OCI-LY1 (cell line): ENCODE results near the gene ANKDD1B.

Source experiments
- H2AFZ ChIP-seq: fragments of 200-600 bp; sonication (generic), shearing (Covaris generic); 2 replicates; pipeline ENCODE4 v1.6.0; 2014; ENCODE audit warnings: antibody characterized with exemption, mild to moderate bottlenecking, low read length
- H3F3A ChIP-seq: fragments of 200-600 bp; sonication (generic), shearing (Covaris generic); 2 replicates; pipeline ENCODE4 v1.6.0; 2014; ENCODE audit warnings: mild to moderate bottlenecking, antibody characterized with exemption, low read length, moderate library complexity; ENCODE audit not compliant: insufficient read depth
- H3K27ac ChIP-seq: fragments of 200-600 bp; sonication (generic); 2 replicates; pipeline ENCODE4 v1.5.1; 2014; ENCODE audit warnings: low read length, mixed run types, mild to moderate bottlenecking, low read depth; ENCODE audit not compliant: poor library complexity, severe bottlenecking
- H3K27me3 ChIP-seq: fragments of 200-600 bp; sonication (generic); 2 replicates; pipeline ENCODE4 v1.6.0; 2014; ENCODE audit warnings: antibody characterized with exemption, mild to moderate bottlenecking, low read length, moderate library complexity; ENCODE audit not compliant: insufficient read depth
- H3K36me3 ChIP-seq: fragments of 200-600 bp; sonication (generic); 2 replicates; pipeline ENCODE4 v1.6.1; 2014; ENCODE audit warnings: mild to moderate bottlenecking, antibody characterized with exemption, low read length, moderate library complexity, mixed read lengths; ENCODE audit not compliant: insufficient read depth
- H3K4me1 ChIP-seq: fragments of 200-600 bp; sonication (generic); 2 replicates; pipeline ENCODE4 v1.5.1; 2014; ENCODE audit warnings: mild to moderate bottlenecking, low read length, moderate library complexity; ENCODE audit not compliant: insufficient read depth, severe bottlenecking
- H3K4me2 ChIP-seq: fragments of 200-600 bp; sonication (generic), shearing (Covaris generic); 2 replicates; pipeline ENCODE4 v1.6.1; 2014; ENCODE audit warnings: low read length
- H3K4me3 ChIP-seq: fragments of 200-600 bp; sonication (generic); 2 replicates; pipeline ENCODE4 v1.5.1; 2014; ENCODE audit warnings: low read length, low read depth, mild to moderate bottlenecking, mixed read lengths; ENCODE audit not compliant: poor library complexity, severe bottlenecking
- H3K79me2 ChIP-seq: fragments of 200-600 bp; shearing (Covaris generic); 2 replicates; pipeline ENCODE4 v1.6.1; 2016; ENCODE audit warnings: mixed run types, low read length, mixed read lengths; ENCODE audit not compliant: insufficient read depth
- H3K9ac ChIP-seq: fragments of 200-600 bp; sonication (generic), shearing (Covaris generic); 2 replicates; pipeline ENCODE4 v1.6.1; 2014; ENCODE audit warnings: mild to moderate bottlenecking, low read length, mixed read lengths
- H3K9me2 ChIP-seq: fragments of 200-600 bp; sonication (generic), shearing (Covaris generic); 2 replicates; pipeline ENCODE4 v1.6.1; 2014; ENCODE audit warnings: low read depth, mild to moderate bottlenecking, low read length, mixed read lengths
- H3K9me3 ChIP-seq: fragments of 200-600 bp; shearing (Covaris generic); 2 replicates; pipeline ENCODE4 v1.6.1; 2014; ENCODE audit warnings: low read length, mixed read lengths
- H4K20me1 ChIP-seq: fragments of 200-600 bp; sonication (generic), shearing (Covaris generic); 2 replicates; pipeline ENCODE4 v1.6.0; 2016; ENCODE audit warnings: mild to moderate bottlenecking, low read length; ENCODE audit not compliant: insufficient read depth
- EZH2 ChIP-seq: fragments of 200-600 bp; sonication (generic), shearing (Covaris generic); IDR thresholded peaks from 2 replicates; pipeline ENCODE4 v1.8.0; 2017; ENCODE audit warnings: borderline replicate concordance, mixed run types, mild to moderate bottlenecking, antibody characterized with exemption, low read length, moderate library complexity, mixed read lengths
- TF ChIP-seq, protein P1 (sequence below): fragments of 200-600 bp; sonication (generic), shearing (Covaris generic); IDR thresholded peaks from 2 replicates; pipeline ENCODE4 v1.5.1; 2017; ENCODE audit warnings: mild to moderate bottlenecking, antibody characterized with exemption, low read length, moderate library complexity, mixed read lengths

The ANKDD1B gene

DNA sequence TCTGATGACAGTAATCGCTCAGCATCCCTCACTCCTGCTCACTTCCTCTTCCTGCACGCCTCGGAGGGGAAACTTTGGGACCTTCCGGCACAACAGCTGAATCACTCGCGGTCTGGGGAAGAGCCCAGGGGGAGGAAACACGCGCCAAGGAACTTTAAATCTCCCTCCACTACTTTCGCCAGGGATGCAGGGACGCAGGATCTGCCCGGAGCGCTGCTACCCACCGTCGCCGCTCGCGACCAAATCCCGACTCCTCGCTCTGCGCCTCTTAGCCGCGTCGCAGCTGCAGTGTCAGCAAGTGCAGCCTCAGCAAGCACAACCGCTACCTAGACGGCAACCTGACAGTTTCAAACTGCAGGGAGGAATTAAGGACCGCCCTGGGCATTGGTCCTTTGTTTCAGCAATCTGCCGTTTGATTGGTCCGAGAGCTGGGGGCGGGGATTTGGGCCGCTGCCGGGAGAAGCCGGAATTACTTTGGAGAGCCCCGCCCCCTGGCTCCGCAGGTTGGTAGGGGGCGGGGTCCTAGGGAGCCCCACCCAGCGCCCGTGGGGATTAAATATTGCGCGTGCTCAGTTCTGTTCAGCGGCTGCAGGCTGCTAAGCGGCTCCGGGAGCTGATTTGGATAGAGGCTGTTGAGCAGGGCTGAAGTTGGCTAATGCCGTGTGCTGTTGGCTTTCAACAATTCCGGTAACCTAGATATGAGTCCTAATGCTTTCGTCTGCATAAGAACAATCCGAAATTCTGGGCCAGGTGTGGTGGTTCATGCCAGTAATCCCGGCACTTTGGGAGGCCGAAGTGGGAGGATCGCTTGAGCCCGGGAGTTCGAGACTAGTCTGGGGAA is 106.0 kb downstream of the ANKDD1B start, which contains the start of gene POC5:
Gene POC5 (minus strand): TSS at position 356 of the 841 bp plus-strand sequence. CDS start 4,500 bp downstream, outside the sequence.
- Histone ChIP-seq H3K4me3 (peak within 1 kb of the TSS; percentile 88), H3K36me3 (peaks cover 23% of the 10 kb centered on the region; the same call in 1 of the 2 replicates), H3K9me2 (no peaks in the 10 kb centered on the region), H4K20me1 (no peaks in the 10 kb centered on the region), H3K4me1 (peaks cover 18% of the 10 kb centered on the region), H3K79me2 (peaks cover 30% of the 10 kb centered on the region), H2AFZ (peak within 1 kb of the TSS; percentile 98), H3K27ac (peak within 1 kb of the TSS; percentile 91), H3K4me2 (peak within 1 kb of the TSS; percentile 77), H3F3A (no peaks in the 10 kb centered on the region), H3K9me3 (no peaks in the 10 kb centered on the region), H3K27me3 (no peaks in the 10 kb centered on the region), H3K9ac (peak within 1 kb of the TSS; percentile 87)
- TF ChIP-seq, protein P1, sequence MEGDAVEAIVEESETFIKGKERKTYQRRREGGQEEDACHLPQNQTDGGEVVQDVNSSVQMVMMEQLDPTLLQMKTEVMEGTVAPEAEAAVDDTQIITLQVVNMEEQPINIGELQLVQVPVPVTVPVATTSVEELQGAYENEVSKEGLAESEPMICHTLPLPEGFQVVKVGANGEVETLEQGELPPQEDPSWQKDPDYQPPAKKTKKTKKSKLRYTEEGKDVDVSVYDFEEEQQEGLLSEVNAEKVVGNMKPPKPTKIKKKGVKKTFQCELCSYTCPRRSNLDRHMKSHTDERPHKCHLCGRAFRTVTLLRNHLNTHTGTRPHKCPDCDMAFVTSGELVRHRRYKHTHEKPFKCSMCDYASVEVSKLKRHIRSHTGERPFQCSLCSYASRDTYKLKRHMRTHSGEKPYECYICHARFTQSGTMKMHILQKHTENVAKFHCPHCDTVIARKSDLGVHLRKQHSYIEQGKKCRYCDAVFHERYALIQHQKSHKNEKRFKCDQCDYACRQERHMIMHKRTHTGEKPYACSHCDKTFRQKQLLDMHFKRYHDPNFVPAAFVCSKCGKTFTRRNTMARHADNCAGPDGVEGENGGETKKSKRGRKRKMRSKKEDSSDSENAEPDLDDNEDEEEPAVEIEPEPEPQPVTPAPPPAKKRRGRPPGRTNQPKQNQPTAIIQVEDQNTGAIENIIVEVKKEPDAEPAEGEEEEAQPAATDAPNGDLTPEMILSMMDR: no peak
- no peak for TF ChIP-seq EZH2

DNA sequence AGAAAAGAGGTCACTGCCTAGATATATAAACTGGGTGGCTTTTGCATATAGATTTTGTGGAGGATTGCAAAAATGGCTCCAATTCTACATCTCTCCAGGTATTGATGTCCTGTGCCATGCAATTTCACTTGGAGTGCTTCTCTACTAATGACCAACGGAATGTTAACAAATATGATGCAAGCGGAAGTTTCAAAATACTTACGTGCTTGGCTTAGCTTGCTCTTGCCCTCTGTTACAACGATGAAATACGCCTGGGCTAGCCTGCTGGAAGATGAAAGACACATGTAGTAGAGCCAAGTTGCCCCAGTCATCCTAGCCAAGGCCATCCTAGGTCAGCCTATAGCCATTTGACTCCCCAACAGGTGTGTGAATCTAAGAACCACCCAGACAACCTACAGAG is 109.6 kb downstream of the ANKDD1B start:
- H3F3A ChIP-seq: no peaks in the 10 kb centered on the region
- no peak overlapping the region for H3K4me3 ChIP-seq
- H3K4me2 ChIP-seq: no peak overlapping the region
- H3K9ac ChIP-seq: no peak overlapping the region
- no peaks in the 10 kb centered on the region for H3K9me3 ChIP-seq
- peaks cover 10% of the 10 kb centered on the region for H3K79me2 ChIP-seq
- H3K4me1 ChIP-seq: peaks cover 12% of the 10 kb centered on the region
- H4K20me1 ChIP-seq: no peaks in the 10 kb centered on the region
- no peaks in the 10 kb centered on the region for H3K9me2 ChIP-seq
- H3K27ac ChIP-seq: no peak overlapping the region
- no peaks in the 10 kb centered on the region for H3K36me3 ChIP-seq
- H2AFZ ChIP-seq: no peak overlapping the region
- no peak for TF ChIP-seq EZH2
- TF ChIP-seq, protein P1: no peak
- H3K27me3 ChIP-seq: no peaks in the 10 kb centered on the region
